Transverse colon (tissue), 4 donors: ENCODE measurements around the gene SNED1. TPM values are rescaled to one million over a fixed set of nuclear protein-coding genes. Genes with fewer than 3 reads are reported as not detected.

Experiments used
- DNase-seq: peaks from one replicate; pipeline ENCODE4 v3.0.0-alpha.2; 2019
- H3K27ac ChIP-seq, 4 donors: fragments of 200-600 bp; sonication (generic); 2 replicates each; pipeline ENCODE4 v1.5.1; 2016 to 2018; ENCODE audit warnings: inconsistent platforms in 4 of 4
- H3K27me3 ChIP-seq: fragments of 200-600 bp; sonication (generic); 2 replicates; pipeline ENCODE4 v1.5.1; 2017; ENCODE audit warnings: inconsistent platforms
- H3K36me3 ChIP-seq, 4 donors: fragments of 200-600 bp; sonication (generic); 2 replicates each; pipeline ENCODE4 v1.5.1; 2017 to 2019; ENCODE audit warnings: inconsistent platforms in 4 of 4
- H3K4me1 ChIP-seq, 4 donors: fragments of 200-600 bp; sonication (generic); 2 replicates each; pipeline ENCODE4 v1.5.1; 2017 to 2020; ENCODE audit warnings: inconsistent platforms in 4 of 4
- H3K4me3 ChIP-seq, 4 donors: fragments of 200-600 bp; sonication (generic); 1 replicate in 1 of 4; 2 replicates in 3 of 4; pipeline versions ENCODE4 v1.5.1 to v1.6.1; 2017 to 2019; ENCODE audit warnings: inconsistent platforms in 4 of 4
- H3K9me3 ChIP-seq, 2 donors: fragments of 200-600 bp; sonication (generic); 2 replicates each; pipeline ENCODE4 v1.5.1; 2017 to 2019; ENCODE audit warnings: inconsistent platforms in 2 of 2
- EP300 ChIP-seq: sonication (generic); formaldehyde crosslinking; IDR thresholded peaks from one replicate; pipeline ENCODE4 v1.6.1; 2017; ENCODE audit warnings: antibody characterized with exemption, low read depth
- POLR2A ChIP-seq: fragments of 450-650 bp; IDR thresholded peaks from one replicate; pipeline ENCODE4 v1.6.1; 2016; ENCODE audit warnings: antibody characterized with exemption, mild to moderate bottlenecking, moderate library complexity
- POLR2AphosphoS5 ChIP-seq, 3 donors: sonication (generic); formaldehyde crosslinking; IDR thresholded peaks; one replicate each; pipeline ENCODE4 v1.6.1; 2016; ENCODE audit warnings: antibody characterized with exemption in 3 of 3
- WGBS, 2 donors: methylation state at CpG; one replicate each; pipeline ENCODE4 v1.1.5; 2018; ENCODE audit warnings: low coverage in 1 of 2; 5-methylcytosine and 5-hydroxymethylcytosine counted together
- in situ Hi-C, 4 donors: fragments of 200-750 bp; cut with MboI; loops; one replicate each; pipeline versions ENCODE4 v1.15.0 to v1.15.1; 2017; ENCODE audit warnings: low sequenced_read_pairs in 3 of 4, low pct_ligation_motif_present in 1 of 4, low pct_unique_long_range_greater_than_20kb in 1 of 4
- intact Hi-C: fragments of 100-400 bp; cut with DNase I; formaldehyde crosslinking; loops from one replicate; pipeline ENCODE4 v1.15.1; 2023; ENCODE audit warnings: low total_unique reads
- total RNA-seq, 4 donors: library from RNA; depleted of rRNA; stranded (reverse); fragments of >200 nt; gene quantifications; one replicate each; pipeline ENCODE4 v1.1.0, GENCODE V29; 2016
- TF ChIP-seq, protein P1 (sequence below), 5 experiments: fragments of 200-600 bp in 3 of 5; fragments of 450-650 bp in 2 of 5; sonication (generic) in 3 of 5; IDR thresholded peaks; 1 replicate in 2 of 5; 2 replicates in 3 of 5; pipeline ENCODE4 v1.5.1; 2016 to 2017; ENCODE audit warnings: antibody characterized with exemption in 5 of 5, inconsistent platforms in 3 of 5, mild to moderate bottlenecking in 2 of 5, moderate library complexity in 1 of 5

Gene SNED1
- total RNA-seq, 4 donors from 2014 or later = 8.2 to 65.5 (median 30.0) TPM

DNA sequence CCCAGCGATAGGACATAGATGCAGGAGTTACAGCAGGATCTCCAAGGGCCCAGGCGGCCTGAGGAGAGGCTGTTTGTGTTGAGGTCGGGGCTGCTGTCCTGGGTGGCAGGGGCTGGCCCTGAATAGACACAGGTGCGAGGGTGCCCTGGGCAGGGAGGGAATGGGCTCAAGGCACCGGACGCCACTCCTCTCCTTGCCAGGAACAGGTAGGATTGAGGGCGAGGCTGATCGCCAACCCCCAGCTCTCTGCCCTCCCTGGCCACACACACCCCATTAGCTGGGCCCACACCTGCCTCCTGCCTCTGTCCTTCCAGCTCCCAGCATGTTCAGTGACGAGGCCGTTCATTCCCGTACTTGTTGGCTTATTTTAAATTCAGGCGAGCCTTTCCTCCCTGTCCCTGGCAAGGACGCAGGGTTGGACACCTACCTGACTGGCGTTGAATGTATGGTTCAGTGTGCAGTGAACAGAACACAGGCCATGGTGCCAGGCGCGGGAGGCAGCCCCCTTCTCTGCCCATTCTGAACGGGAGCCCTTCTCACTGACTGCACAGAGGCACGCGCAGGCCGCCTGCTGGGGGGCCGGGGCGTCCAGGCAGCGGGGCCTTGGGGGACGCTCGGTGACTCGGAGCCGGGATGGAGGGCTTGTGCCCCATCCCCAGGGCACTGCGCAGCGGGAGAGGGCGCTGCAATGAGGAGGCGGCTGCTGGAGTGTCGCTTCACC is 41.3 kb upstream of the SNED1 start:
- DNase-seq = no peak
- H3K4me3 ChIP-seq = no peak overlapping the region
- in situ Hi-C loops = no loop called here
- no peaks in the 10 kb centered on the region for H3K27me3 ChIP-seq
- no peaks in the 10 kb centered on the region for H3K36me3 ChIP-seq
- no peak overlapping the region for H3K27ac ChIP-seq
- peaks cover 0 to 11% (median 4%) of the 10 kb centered on the region in 4 donors for H3K4me1 ChIP-seq
- intact Hi-C loops = no loop called here
- no peaks in the 10 kb centered on the region for H3K9me3 ChIP-seq
- TF ChIP-seq POLR2A (no peak), POLR2AphosphoS5 (IDR thresholded peaks at IDR 0.05) (no peak), EP300 (no peak)
- TF ChIP-seq, protein P1, sequence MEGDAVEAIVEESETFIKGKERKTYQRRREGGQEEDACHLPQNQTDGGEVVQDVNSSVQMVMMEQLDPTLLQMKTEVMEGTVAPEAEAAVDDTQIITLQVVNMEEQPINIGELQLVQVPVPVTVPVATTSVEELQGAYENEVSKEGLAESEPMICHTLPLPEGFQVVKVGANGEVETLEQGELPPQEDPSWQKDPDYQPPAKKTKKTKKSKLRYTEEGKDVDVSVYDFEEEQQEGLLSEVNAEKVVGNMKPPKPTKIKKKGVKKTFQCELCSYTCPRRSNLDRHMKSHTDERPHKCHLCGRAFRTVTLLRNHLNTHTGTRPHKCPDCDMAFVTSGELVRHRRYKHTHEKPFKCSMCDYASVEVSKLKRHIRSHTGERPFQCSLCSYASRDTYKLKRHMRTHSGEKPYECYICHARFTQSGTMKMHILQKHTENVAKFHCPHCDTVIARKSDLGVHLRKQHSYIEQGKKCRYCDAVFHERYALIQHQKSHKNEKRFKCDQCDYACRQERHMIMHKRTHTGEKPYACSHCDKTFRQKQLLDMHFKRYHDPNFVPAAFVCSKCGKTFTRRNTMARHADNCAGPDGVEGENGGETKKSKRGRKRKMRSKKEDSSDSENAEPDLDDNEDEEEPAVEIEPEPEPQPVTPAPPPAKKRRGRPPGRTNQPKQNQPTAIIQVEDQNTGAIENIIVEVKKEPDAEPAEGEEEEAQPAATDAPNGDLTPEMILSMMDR (IDR thresholded peaks at IDR 0.05) = no peak
- WGBS, 2 donors = 87% methylated on average over 32 of the region's 32 CpGs; no CpG with 5 or more reads in 1 of the 2 donors

GRCh38 chr2:240957656-240958365 is 40.6 kb upstream of the SNED1 start:
- TF ChIP-seq EP300 (no peak), POLR2A (no peak), POLR2AphosphoS5 (IDR thresholded peaks at IDR 0.05) (no peak)
- TF ChIP-seq, protein P1 (IDR thresholded peaks at IDR 0.05) = no peak
- intact Hi-C loops = no loop called here
- H3K9me3 ChIP-seq = no peaks in the 10 kb centered on the region
- H3K4me3 ChIP-seq = no peak overlapping the region
- in situ Hi-C loops = no loop called here
- DNase-seq = no peak
- H3K27me3 ChIP-seq = no peaks in the 10 kb centered on the region
- peaks cover 0 to 17% (median 4%) of the 10 kb centered on the region in 4 donors for H3K4me1 ChIP-seq
- WGBS, 2 donors = 78% methylated on average over 17 of the region's 17 CpGs; no CpG with 5 or more reads in 1 of the 2 donors
- no peak overlapping the region for H3K27ac ChIP-seq
- no peaks in the 10 kb centered on the region for H3K36me3 ChIP-seq

- intact Hi-C loops (no loop called here), in situ Hi-C loops (no loop called here)
- Histone ChIP-seq H3K9me3 (no peaks in the 10 kb centered on the region), H3K4me1 (peaks cover 0 to 17% (median 4%) of the 10 kb centered on the region in 4 donors), H3K36me3 (no peaks in the 10 kb centered on the region), H3K4me3 (no peak overlapping the region), H3K27me3 (no peaks in the 10 kb centered on the region), H3K27ac (no peak overlapping the region)
- 87% methylated on average over 17 of the region's 19 CpGs; no CpG with 5 or more reads in 1 of the 2 donors for WGBS, 2 donors
- no peak for TF ChIP-seq POLR2A
- no peak for TF ChIP-seq EP300
- TF ChIP-seq, protein P1 (IDR thresholded peaks at IDR 0.05) = no peak
- TF ChIP-seq POLR2AphosphoS5 (IDR thresholded peaks at IDR 0.05) = no peak
- no peak for DNase-seq
These were observed 39.8 kb upstream of the SNED1 start for GRCh38 chr2:240958366-240959213.
